GM12891 (cell line): ENCODE measurements around the gene ATN1.

Experiments used
- DNase-seq: peaks from one replicate; pipeline ENCODE4 v3.0.0; 2011; ENCODE audit warnings: low spot score; ENCODE audit not compliant: insufficient read length
- FAIRE-seq: peaks from 2 replicates; lab custom pipeline; 2011; peaks lifted over from hg19 to GRCh38; lab: Jason Lieb, UNC
- PAX5 ChIP-seq: IDR thresholded peaks from 2 replicates; pipeline ENCODE4 v1.6.1; 2011; ENCODE audit warnings: low read length, moderate library complexity, mild to moderate bottlenecking; ENCODE audit not compliant: insufficient read depth, severe bottlenecking
- POLR2A ChIP-seq: IDR thresholded peaks from 2 replicates; pipeline ENCODE4 v1.6.1; 2011; ENCODE audit warnings: low read depth, low read length, control low read depth
- POLR2AphosphoS5 ChIP-seq: IDR thresholded peaks from 2 replicates; pipeline ENCODE4 v1.6.1; 2011; ENCODE audit warnings: low read depth, low read length, control low read depth
- POU2F2 ChIP-seq: IDR thresholded peaks from 2 replicates; pipeline ENCODE4 v1.6.1; 2011; ENCODE audit warnings: low read depth, mild to moderate bottlenecking, control low read depth, low read length, moderate library complexity
- SPI1 ChIP-seq: IDR thresholded peaks from 2 replicates; pipeline ENCODE4 v1.6.1; 2011; ENCODE audit warnings: low read depth, low read length, control low read depth
- TAF1 ChIP-seq: IDR thresholded peaks from 2 replicates; pipeline ENCODE4 v1.6.1; 2011; ENCODE audit warnings: low read depth, low read length, control low read depth

ATN1 gene

GRCh38 chr12:6952863-6953441, 25.2 kb downstream of the ATN1 start:
- FAIRE-seq, result no peak
- TF ChIP-seq POLR2A (no peak; the same call in none of the 2 replicates), PAX5 (no peak), SPI1 (no peak), POLR2AphosphoS5 (no peak), TAF1 (no peak), POU2F2 (no peak)
- no peak for DNase-seq

DNA sequence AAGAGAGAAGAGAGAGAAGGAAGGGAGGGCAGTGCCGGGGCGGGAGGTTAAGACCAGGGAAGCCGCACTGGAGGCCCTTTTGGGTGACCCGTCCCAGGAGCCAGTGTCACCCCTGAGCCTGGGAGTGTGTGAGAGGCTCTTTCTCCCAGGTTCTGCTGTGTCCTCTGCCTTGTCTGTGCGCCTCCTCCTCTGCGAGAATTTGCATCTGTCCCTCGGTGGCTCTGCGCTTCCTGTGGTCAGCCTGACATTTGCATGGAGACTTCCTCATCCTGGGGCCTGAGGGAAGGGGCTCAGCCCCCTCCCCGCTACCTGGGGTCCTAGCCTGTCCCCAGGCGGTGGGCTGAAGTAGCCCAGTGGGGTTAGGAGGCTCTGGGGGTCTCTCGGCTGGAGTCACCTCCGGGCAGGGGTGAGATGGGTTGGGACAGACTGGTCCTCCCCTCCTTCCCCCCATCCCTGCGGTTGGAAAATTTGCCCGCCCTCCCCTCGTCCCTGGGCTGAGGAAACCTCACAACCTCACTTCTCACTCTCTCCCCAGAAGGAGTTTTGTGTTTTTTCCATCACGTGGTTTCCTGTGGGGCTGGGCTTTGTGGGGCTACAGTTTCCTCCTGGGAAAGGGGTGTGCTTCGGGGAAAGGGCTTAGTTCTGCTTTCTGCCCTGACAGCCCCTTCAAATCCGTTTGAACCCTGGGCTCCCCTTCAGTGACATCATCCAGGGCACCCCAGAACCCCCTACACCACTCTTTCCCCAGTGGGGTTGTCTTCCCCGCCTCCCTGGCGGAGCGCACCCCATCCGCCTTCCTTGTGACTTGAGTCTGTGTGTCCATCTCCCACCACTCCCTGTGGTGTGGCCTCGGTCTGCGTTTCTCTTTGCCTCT, 25.9 kb downstream of the ATN1 start:
- TF ChIP-seq POLR2AphosphoS5 (peak; percentile 99), POU2F2 (peak; percentile 99), TAF1 (peak; percentile 95), PAX5 (no peak), SPI1 (peak; percentile 90), POLR2A (peak; percentile 98)
- FAIRE-seq (peak; percentile 98), DNase-seq (no peak)

DNA sequence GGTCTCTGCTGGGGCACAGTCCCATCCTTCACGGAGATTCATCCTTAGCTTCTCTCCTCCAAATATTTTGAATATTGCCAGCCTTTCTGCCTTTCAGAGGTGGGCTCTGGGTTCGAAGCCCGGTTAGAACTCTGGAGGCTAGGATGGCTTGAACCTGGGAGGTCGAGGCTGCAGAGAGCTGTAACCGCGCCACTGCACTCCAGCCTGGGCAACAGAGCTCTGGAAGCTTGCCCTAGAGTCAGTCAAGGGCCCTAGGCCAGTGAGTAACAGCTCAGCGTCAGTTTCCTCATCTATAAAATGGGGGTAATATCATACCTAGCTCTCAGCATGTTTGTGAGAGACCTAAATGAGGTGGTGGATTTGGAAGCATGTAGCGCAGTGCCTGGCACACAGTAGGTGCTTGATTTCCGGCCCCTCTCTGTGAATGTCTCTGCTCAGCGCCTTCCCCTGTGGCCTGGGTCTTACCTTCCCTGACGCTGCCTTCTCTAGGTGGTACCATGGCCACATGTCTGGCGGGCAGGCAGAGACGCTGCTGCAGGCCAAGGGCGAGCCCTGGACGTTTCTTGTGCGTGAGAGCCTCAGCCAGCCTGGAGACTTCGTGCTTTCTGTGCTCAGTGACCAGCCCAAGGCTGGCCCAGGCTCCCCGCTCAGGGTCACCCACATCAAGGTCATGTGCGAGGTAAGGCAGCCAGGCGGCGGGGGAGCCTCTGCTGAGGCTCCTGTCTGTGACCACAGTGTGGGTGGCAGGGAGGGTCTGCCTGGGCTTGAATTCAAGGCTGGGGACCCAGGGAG, 26.8 kb downstream of the ATN1 start:
- FAIRE-seq (no peak), DNase-seq (no peak)
- no peak for TF ChIP-seq PAX5
- no peak for TF ChIP-seq POU2F2
- 0 out of 2 replicates have a peak, but pooled peaks have one; percentile 4 for TF ChIP-seq POLR2A

DNA sequence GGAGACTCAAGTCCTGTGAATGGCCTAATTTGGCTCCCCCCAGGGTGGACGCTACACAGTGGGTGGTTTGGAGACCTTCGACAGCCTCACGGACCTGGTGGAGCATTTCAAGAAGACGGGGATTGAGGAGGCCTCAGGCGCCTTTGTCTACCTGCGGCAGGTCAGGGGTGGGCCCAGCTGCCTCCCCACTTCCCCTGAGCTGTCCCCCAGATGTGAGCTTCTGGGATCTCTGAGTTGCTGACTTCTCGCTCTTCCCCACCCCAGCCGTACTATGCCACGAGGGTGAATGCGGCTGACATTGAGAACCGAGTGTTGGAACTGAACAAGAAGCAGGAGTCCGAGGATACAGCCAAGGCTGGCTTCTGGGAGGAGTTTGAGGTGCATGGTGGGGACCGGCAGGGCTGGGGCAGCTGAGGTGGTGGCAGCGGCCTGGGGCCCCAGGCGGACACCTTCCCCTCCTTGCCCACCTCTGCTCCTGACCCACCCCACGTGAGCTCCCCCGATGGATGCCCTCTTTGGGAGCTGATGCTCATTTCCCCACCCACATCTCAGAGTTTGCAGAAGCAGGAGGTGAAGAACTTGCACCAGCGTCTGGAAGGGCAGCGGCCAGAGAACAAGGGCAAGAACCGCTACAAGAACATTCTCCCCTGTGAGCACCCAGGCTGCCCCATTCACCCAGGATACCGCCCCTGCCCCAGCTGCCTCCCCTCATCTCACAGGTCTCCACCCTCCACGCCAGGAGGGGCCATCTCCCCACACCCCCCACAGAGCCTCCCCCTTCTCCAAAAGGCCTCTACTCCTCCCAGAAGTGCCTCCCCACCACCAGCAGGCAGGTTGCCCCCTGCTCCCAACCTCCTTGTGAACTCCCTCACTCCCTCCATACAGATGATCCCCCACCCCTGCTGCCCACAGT, 27.6 kb downstream of the ATN1 start:
- FAIRE-seq (peak; percentile 56), DNase-seq (no peak)
- TF ChIP-seq TAF1, result no peak
- TF ChIP-seq SPI1, result no peak
- TF ChIP-seq POU2F2, result no peak
- TF ChIP-seq PAX5, result no peak
- no peak for TF ChIP-seq POLR2A
- TF ChIP-seq POLR2AphosphoS5, result no peak

GRCh38 chr12:6956021-6956727, 28.4 kb downstream of the ATN1 start:
- TF ChIP-seq PAX5 (no peak), POLR2A (0 out of 2 replicates have a peak, but pooled peaks have one; percentile 14), POU2F2 (no peak), POLR2AphosphoS5 (no peak; the same call in 1 of the 2 replicates), TAF1 (no peak)
- DNase-seq (no peak), FAIRE-seq (peak; percentile 90)

- DNase-seq, result no peak
- peak; percentile 72 for FAIRE-seq
- TF ChIP-seq POLR2AphosphoS5 (0 out of 2 replicates have a peak, but pooled peaks have one; percentile 12), POU2F2 (no peak), SPI1 (no peak), POLR2A (0 out of 2 replicates have a peak, but pooled peaks have one; percentile 0), TAF1 (no peak)
Observed at GRCh38 chr12:6957151-6957701, 29.5 kb downstream of the ATN1 start.

DNA sequence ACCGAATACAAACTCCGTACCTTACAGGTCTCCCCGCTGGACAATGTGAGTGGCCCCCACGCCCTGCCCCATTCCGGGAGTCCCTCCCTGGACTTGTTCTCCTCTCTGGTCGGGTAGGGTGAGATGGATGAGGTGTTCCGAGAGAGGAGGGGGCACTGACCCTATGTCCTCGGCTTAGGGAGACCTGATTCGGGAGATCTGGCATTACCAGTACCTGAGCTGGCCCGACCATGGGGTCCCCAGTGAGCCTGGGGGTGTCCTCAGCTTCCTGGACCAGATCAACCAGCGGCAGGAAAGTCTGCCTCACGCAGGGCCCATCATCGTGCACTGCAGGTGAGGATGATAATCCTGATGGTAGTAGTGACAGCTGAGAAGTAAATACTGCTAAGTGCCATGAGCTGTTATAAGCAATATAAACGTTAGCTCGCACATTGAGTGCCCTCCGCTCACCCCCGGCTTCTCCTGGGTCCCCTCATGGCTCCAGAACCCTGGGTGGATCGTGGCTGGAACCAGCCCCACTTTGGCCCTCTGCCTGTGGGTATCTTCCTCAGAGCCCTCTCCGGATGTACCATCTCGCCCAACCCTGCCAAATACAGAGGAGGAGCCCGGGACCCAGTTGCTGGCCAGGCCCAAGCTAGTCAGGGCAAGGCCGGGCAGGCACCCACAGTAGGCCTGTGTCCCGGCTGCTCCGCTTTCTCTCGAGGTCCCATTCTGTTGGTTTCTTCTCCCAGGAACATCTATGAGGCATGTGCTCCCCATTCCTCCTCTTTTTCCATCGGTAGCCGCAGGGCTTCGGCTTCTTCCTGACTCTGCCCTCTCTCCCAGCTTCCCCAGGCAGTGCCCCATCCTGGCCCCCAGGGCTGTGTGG, 30.2 kb downstream of the ATN1 start:
- DNase-seq (no peak), FAIRE-seq (no peak)
- TF ChIP-seq SPI1 (no peak), POLR2AphosphoS5 (peak; percentile 23; the same call in 1 of the 2 replicates), PAX5 (no peak), POU2F2 (peak; percentile 61; the same call in 1 of the 2 replicates), TAF1 (no peak), POLR2A (no peak; the same call in 1 of the 2 replicates)
